Stimulated activated CD8-positive, alpha-beta memory T cell treated with anti-CD3 and anti-CD28 coated beads, Interleukin-2, amount 100 ng/mL, for 48 hours (primary cell): Measurements from ENCODE around the gene PDAP1.
"Not testable (repeated sequence)": the region's sequence is repeated elsewhere in the genome, so short reads cannot be mapped to it uniquely, and the experiment has no call there.

ENCODE experiments used
- DNase-seq, 2 donors: peaks; one replicate each; pipeline ENCODE4 v3.0.0-alpha.2; 2020; ENCODE audit warnings: low read depth in 2 of 2

PDAP1 gene

DNA sequence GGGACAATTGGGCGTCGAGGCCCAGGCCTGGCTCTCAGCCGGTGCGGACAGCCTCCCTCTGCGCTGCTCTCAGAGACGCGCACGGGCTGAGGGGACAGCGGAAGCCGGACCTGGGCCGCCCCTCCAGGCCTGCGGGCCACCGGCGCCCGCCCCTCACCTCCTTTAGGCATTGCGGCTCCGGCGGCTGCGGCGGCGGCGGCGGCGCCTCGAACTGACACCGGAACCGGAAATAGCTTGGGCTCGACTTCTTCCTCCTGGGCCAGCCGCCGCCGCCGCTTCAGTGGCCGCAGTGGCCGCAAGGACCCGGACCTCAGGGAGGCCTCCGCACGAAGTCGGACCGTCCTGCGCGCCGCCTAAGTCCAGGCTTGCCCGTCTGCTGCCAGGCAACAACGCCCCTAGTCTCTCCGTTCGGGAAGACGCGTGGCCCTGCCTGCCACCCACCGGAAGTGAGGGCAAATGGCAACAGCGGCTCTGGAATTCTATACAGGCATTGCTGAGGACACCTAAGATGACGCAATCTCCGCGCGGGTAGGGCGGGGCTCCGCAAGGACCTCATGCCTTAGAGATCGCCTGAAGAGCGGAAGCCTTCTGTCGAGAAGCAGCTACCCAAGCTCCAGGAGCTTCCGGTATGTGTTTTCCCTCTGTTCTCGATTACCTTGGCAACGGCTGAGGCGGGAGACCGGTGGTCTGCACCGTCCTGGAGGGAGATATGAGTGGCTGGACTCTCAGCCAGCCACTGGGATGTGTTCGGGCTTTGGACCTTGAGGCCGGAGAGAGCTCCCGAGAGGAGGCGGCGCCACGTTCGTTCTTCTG, at the start of gene PDAP1, which contains the start of gene BUD31:
Gene PDAP1 (minus strand): TSS at position 219 of the 813 bp plus-strand sequence. CDS start 49 bp downstream, at position 170.
Gene BUD31 (plus strand): TSS at position 591 of the 813 bp plus-strand sequence. CDS start 2,124 bp downstream, outside the sequence.
- peak; percentile 78 to 83 for DNase-seq

DNA sequence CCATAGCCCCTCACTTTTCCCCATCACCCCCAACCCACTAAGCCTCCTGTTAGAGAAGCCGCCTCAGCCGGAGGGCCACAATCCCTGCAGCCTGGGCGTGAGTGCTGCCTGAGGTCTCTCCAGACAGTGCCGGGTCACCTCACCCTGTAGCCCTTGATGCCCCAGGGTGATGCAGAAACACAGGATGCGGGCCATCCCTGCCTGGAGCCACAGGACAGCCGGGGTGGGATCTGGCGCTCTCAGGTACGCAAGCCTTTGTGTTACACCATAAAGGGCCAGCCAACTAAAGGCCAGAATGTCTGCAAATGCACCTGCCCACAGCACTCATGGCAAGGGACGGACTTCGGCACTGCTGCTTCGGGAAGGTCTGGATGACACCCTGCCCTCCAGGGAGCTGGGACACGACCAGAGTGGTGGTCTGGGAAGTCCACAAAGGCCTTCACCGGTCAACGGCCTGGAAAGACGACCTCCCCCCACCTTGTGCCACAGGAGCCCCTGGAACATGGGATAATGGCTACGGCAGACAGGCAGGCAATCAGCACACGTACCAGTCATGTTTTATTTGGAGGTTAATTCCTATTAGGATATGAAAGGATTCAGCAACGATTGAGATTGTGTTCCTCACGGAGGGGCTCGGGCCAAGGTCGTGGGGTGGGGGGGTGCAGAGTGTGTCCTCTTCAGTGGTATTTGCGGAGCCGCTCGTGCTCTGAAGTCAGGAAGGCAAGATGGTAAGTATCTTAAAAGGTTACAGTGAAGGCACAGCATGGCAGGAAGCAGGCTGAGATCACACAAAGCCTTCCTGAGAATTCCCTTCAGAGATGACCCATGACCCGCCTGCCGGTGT, 49.5 kb upstream of the PDAP1 start:
- DNase-seq = no peak

GRCh38 chr7:99457050-99457649, 48.8 kb upstream of the PDAP1 start:
- DNase-seq = no peak

- DNase-seq = no peak
These were observed 47.9 kb upstream of the PDAP1 start for GRCh38 chr7:99456288-99456687.

DNA sequence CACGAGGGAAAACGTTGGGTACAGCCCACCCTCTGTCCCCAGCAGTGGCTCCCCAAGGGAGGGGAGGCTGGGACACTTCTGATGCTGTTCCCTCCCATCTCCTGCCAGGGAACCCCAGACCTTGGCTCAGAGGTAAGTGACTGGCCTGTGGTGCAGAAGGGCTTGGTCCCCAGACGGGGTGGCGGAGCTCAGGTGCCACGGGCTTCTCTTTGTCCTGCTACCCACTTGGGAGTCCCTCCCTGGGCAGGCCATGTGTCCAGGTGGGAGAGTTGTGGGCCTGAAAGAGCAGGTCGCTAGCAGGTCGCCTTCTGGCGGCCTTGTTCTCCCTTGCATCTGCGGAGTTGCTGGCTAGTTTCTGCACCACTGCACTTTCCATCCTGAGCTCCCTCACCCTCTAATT, 47.5 kb upstream of the PDAP1 start:
- no peak for DNase-seq

- no peak for DNase-seq
These were observed 44.7 kb upstream of the PDAP1 start for GRCh38 chr7:99453105-99453504.

DNA sequence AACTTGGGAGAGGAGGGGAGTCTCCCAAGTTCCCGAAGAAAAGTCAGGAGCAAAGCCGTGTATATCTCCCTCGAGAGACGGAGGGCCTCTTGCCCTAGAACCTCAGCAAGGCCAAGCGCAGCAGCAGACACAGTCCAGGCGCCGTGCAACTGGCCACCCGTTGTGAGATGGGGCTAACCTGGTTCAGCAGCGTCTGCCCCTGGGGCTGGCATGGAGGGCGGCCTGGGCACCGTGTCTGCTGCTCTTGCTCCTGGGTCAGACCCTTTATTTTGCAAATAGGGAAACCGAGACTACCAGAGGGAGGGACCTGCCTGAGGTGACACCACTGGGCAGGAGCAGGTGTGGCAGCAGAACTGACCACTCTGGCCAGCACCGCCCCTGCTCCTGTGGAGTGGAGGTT, 44.1 kb upstream of the PDAP1 start:
- DNase-seq = no peak

- no peak for DNase-seq
These were observed 43.5 kb upstream of the PDAP1 start for GRCh38 chr7:99451936-99452335.

DNA sequence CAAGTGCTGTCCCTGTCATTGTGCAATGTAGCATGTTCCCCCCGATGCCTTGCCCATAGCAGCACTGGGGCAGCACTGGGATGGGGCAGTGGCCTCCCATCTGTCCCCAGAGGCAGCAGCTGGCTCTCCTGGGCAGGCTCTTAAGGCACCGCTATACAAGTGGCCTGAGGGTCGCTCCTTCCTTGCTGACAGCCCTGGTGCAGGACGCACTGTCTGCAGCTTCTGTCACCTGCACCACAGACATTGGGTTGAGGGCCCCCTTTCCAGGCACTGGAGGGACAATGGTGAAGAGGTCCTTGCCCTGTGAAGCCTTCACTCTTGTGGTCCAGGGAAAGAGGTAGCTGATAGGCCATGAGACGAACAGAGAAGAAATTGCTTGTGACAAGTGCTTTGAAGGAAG, 40.9 kb upstream of the PDAP1 start:
- DNase-seq = no peak

DNA sequence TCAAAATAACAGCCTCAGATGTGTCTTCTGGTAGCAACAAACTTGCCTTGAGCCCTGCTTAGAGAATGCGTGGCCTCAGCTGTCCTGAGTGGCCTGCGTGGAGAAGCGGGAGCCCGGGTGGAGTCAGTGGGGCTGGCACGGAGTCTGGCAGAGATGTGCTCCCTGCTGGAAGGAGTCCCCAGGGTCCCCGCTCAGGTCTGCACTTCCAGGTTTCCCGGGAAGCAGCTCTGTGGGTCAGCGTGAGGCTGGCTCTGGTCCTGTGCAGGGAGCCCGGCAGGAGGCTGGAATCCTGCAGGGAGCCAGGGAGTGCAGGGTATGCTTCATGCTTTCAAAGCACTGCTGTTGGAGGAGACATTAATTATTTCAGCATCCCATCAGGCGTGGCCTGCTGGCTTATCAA, 40.5 kb upstream of the PDAP1 start:
- no peak for DNase-seq

GRCh38 chr7:99447943-99448342, 39.5 kb upstream of the PDAP1 start:
- DNase-seq = no peak

- DNase-seq = no peak
These were observed 37.7 kb upstream of the PDAP1 start for GRCh38 chr7:99446096-99446495.

DNA sequence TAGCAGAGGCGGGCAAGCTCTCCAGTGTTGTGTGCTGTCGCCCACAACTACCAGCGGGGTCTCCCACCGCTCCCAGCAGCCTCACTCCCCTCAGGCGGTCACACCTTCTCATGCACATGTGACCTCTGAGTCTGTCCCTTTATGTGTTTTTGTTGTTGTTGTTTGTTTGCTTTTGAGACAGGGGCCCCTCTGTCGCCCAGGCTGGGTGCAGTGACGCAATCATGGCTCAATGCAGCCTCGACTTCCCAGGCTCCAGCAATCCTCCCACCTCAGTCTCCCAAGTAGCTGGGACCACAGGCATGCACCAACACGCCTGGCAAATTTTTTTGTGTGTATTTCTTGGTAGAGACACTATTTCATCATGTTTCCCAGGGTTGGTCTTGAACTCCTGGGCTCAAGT, 31.8 kb upstream of the PDAP1 start:
- no peak for DNase-seq

GRCh38 chr7:99438573-99439480, 30.4 kb upstream of the PDAP1 start, which contains the start of the genes CPSF4 and PTCD1:
Gene CPSF4, plus strand, starts transcription at chr7:99438943. Its CDS starts 140 bp downstream, at chr7:99439083.
Gene PTCD1, minus strand, starts transcription at chr7:99438798. Its CDS starts 3,556 bp downstream, at chr7:99435242.
- peak; percentile 91 to 92 for DNase-seq

DNA sequence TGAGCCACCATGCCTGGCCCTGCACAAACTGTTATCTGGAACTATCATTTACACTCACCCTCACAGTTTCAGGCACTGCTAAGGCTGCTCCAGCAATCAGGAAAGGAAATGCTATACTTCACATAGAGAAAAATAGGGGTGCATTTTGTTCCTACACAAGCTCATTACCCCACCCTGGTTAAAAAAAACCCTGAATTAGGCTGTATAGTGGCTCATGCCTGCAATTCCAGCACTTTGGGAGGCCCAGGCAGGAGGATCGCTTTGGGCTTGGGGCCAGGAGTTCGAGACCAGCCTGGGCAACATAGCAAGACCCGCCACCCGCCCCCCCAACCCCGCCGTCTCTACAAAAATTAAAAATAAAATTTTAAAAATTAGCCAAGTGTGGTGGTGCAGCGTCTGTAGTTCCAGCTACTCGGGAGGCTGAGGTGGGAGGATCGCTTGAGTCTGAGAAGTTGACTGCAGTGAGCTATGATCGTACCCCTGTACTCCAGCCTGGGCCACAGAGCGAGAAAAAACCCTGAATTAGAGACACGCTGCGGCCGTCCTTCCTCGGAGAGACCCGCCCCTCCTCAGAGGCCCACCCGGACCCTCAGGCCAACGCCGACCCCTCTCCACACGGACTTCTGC, 29.7 kb upstream of the PDAP1 start:
- no peak for DNase-seq

- no peak for DNase-seq
These were observed 24.8 kb upstream of the PDAP1 start for GRCh38 chr7:99433158-99433557.

GRCh38 chr7:99431756-99432540, 23.6 kb upstream of the PDAP1 start:
- DNase-seq = not testable (repeated sequence)

DNA sequence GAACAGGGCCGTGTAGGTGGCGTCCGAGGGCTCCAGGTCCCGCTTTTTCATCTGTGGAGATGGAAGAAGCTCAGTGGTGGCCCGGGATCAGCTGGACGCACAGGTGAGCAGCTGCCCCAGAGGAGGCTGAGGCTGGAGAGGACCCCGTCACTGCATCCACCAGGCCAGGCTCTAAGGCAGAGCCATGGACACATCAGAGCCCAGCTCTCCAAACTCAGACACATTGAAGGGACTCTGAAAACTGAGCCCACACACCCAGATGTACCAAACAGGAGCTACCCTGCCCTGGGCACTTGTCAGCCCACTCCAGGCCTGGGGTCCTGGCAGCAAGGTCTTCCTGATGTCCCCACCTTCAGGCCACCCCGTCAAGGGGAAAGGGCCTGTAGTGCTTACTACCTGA, 21.4 kb upstream of the PDAP1 start:
- DNase-seq = no peak

GRCh38 chr7:99428972-99429566, 20.7 kb upstream of the PDAP1 start:
- no peak for DNase-seq
